NCI-H2227 treated with DMSO at 0.1 percent for 48 hours (cell line): Measurements from ENCODE around the gene IL37.

Experiments
- DNase-seq: peaks from one replicate; lab custom pipeline; 2025; lab: John Stamatoyannopoulos, UW

Gene IL37

GRCh38 chr2:112960230-112960825 is 49.4 kb downstream of the IL37 start:
- no peak for DNase-seq

GRCh38 chr2:112962308-112963175 is 51.6 kb downstream of the IL37 start:
- DNase-seq, result no peak

GRCh38 chr2:112967023-112967422 is 56.1 kb downstream of the IL37 start:
- no peak for DNase-seq
